Skeletal muscle tissue (tissue), 4 donors: ENCODE measurements around the gene KIAA0513. TPM values are rescaled to one million over a fixed set of nuclear protein-coding genes. Genes with fewer than 3 reads are reported as not detected.

Source experiments
- H3K27ac ChIP-seq: one replicate; pipeline ENCODE4 v1.7.0; 2013; ENCODE audit warnings: mild to moderate bottlenecking, low read depth, low read length, inconsistent platforms
- H3K27me3 ChIP-seq, 3 donors: one replicate each; pipeline ENCODE4 v1.7.0; 2013; ENCODE audit warnings: low read length in 3 of 3; ENCODE audit not compliant: control insufficient read depth in 3 of 3, insufficient read depth in 3 of 3
- H3K36me3 ChIP-seq, 3 donors: one replicate each; pipeline ENCODE4 v1.7.0; 2013; ENCODE audit warnings: low read length in 3 of 3; ENCODE audit not compliant: control insufficient read depth in 3 of 3, insufficient read depth in 3 of 3
- H3K4me1 ChIP-seq, 3 donors: one replicate each; pipeline ENCODE4 v1.7.0; 2013; ENCODE audit warnings: low read length in 3 of 3, mild to moderate bottlenecking in 3 of 3; ENCODE audit not compliant: control insufficient read depth in 3 of 3, insufficient read depth in 3 of 3
- H3K4me3 ChIP-seq, 3 donors: one replicate each; pipeline ENCODE4 v1.7.0; 2013; ENCODE audit warnings: low read length in 3 of 3
- H3K9ac ChIP-seq, 3 donors: one replicate each; pipeline ENCODE4 v1.7.0; 2013; ENCODE audit warnings: low read length in 3 of 3, mild to moderate bottlenecking in 3 of 3, moderate library complexity in 2 of 3, low read depth in 1 of 3
- H3K9me3 ChIP-seq, 3 donors: one replicate each; pipeline ENCODE4 v1.7.0; 2013; ENCODE audit warnings: low read length in 3 of 3; ENCODE audit not compliant: control insufficient read depth in 3 of 3
- total RNA-seq: library from RNA; depleted of rRNA; stranded (reverse); fragments of >200 nt; gene quantifications from one replicate; pipeline ENCODE4 v1.2.3, GENCODE V29; 2014
- donor health status: Osteomylitis.

Gene KIAA0513
- total RNA-seq, 1 donor from 2014 or later, result 5.7 TPM

GRCh38 chr16:85055493-85056210 is 28.1 kb downstream of the KIAA0513 start:
- peak overlapping the region; percentile 54 for H3K27ac ChIP-seq
- H3K9me3 ChIP-seq, result no peaks in the 10 kb centered on the region
- no peaks in the 10 kb centered on the region for H3K27me3 ChIP-seq
- H3K4me3 ChIP-seq, result peak overlapping the region; percentile 46 to 55 (median 50)
- peaks cover 10 to 16% (median 11%) of the 10 kb centered on the region in 3 donors for H3K4me1 ChIP-seq
- H3K36me3 ChIP-seq, result no peaks in the 10 kb centered on the region
- H3K9ac ChIP-seq, result peak overlapping the region; percentile 38 to 57 (median 54)

DNA sequence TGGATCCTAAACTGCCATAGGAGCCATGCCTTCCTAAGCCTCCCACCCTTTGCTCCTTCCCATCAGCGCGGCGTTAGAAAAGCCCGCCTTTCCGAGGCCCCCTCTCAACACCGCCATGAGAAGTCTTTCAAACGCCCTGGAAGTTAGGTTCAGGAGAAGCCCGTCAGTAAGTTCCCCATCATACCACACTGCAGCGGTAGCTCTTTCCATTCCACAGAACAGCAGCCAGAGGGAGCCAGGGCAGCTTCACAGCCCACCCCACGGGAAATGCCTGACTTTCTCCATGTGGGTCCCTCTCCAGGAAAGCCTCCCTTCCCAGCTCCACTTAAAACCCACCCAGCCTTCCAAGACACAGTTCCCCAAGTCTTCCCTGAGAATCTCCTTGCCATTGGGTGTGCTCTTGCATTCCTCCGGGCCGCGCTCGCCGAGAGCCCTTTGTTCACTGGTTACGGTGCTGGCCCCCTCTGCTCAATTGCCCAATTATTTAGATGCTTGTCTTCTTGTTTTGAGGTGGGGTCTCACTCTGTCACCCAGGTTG is 28.7 kb downstream of the KIAA0513 start:
- peak overlapping the region; percentile 38 to 57 (median 54) for H3K9ac ChIP-seq
- H3K4me1 ChIP-seq, result peaks cover 9 to 14% (median 11%) of the 10 kb centered on the region in 3 donors
- peak overlapping the region; percentile 54 for H3K27ac ChIP-seq
- H3K9me3 ChIP-seq, result no peaks in the 10 kb centered on the region
- H3K4me3 ChIP-seq, result peak overlapping the region; percentile 46 to 55 (median 50)
- no peaks in the 10 kb centered on the region for H3K27me3 ChIP-seq
- no peaks in the 10 kb centered on the region for H3K36me3 ChIP-seq

GRCh38 chr16:85057212-85057889 is 29.8 kb downstream of the KIAA0513 start:
- H3K9me3 ChIP-seq, result no peaks in the 10 kb centered on the region
- no peak overlapping the region for H3K4me3 ChIP-seq
- H3K27me3 ChIP-seq, result no peaks in the 10 kb centered on the region
- no peak overlapping the region for H3K9ac ChIP-seq
- H3K36me3 ChIP-seq, result no peaks in the 10 kb centered on the region
- peaks cover 9 to 14% (median 11%) of the 10 kb centered on the region in 3 donors for H3K4me1 ChIP-seq
- H3K27ac ChIP-seq, result no peak overlapping the region

- Histone ChIP-seq H3K27ac (no peak overlapping the region), H3K4me1 (peaks cover 9 to 14% (median 11%) of the 10 kb centered on the region in 3 donors)
Observed at GRCh38 chr16:85057948-85058347, 30.4 kb downstream of the KIAA0513 start.

DNA sequence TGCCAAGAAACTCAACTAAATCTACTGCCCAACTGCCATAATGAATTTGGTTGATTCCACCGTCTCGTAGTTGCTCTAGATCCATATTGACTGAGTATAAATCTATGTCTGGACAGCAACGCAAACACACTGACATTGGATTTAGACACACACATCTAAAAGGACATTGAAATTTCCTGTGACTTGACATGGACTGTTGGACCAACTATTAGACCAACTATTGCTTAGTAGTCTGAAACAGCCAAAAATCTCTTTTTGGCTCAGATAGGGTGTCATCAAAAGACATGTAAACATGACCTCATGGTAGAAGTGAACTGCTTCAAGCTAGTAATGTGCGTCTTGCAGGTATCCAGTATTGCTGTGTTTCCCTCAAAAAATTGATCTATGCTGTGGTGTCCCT is 31.3 kb downstream of the KIAA0513 start:
- Histone ChIP-seq H3K27me3 (no peaks in the 10 kb centered on the region), H3K9me3 (no peaks in the 10 kb centered on the region), H3K4me3 (no peak overlapping the region), H3K27ac (no peak overlapping the region), H3K9ac (no peak overlapping the region), H3K4me1 (peaks cover 9 to 14% (median 11%) of the 10 kb centered on the region in 3 donors), H3K36me3 (no peaks in the 10 kb centered on the region)

More at GRCh38 chr16:85057948-85058347, 30.4 kb downstream of the KIAA0513 start:
- Histone ChIP-seq H3K36me3 (no peaks in the 10 kb centered on the region), H3K9ac (no peak overlapping the region), H3K27me3 (no peaks in the 10 kb centered on the region), H3K9me3 (no peaks in the 10 kb centered on the region), H3K4me3 (no peak overlapping the region)

DNA sequence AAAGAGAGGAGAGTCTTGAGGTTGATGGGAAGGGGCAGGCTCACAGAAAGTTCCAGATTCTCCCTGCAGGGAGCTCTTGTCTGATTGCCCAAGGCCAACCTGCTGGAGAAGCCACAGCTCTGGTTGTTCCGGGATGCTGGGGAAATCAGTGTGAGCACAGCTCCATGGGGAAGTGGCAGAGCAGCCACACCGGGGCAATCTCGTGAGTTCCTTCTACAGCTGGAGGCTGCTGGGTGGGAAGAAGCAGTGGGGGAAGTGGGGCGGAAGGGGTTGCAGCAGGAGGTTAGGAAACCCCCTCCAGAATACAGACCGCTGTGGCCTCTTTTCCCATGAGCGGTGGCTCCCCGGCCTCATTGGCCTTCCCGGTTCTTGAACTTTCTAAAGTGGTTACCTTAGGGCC is 34.0 kb downstream of the KIAA0513 start:
- no peak overlapping the region for H3K27ac ChIP-seq
- no peak overlapping the region for H3K4me3 ChIP-seq

DNA sequence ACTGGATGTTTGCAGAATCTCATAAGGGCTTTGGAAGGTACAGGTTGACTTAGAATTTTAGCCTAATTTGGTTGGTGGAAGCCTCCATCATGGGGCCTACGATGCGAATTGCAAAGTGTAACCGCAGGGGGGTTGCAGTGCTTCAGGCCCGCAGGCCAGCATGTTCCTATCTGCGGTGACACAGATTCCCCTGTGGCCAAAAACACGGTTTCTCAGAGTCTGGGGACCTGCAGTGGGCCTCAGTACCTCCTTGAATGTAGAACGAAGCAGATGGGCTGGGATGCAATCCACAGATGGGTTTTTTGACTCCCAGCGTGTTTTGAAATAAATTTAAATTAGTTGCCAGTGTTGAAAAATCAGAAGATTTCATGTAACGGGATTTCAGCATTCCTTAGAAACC is 34.7 kb downstream of the KIAA0513 start:
- no peak overlapping the region for H3K4me3 ChIP-seq
- no peak overlapping the region for H3K27ac ChIP-seq

More for the DNA sequence above, 34.0 kb downstream of the KIAA0513 start:
- Histone ChIP-seq H3K4me1 (peaks cover 0 to under 1% (median 0%) of the 10 kb centered on the region in 3 donors), H3K9ac (no peak overlapping the region), H3K9me3 (no peaks in the 10 kb centered on the region), H3K27me3 (no peaks in the 10 kb centered on the region), H3K36me3 (no peaks in the 10 kb centered on the region)

DNA sequence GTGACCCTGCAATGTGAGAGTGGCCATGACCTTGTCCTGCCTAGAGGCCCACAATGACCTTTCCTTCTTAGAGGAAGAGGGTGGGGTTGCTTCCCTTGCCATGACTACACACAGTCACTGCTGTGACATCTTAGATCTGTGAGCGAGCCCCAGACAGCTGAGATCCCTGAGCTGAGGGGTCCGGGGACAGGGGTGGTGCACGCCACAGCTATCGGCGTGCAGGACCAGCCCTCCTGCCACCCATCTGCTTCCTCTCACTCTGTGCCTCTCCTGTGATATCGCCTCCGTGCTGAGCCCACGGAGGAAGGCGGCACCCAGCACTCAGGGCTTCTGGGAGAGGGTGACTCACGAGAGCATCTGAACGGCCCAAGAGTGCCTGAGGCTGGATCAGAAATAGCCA is 35.2 kb downstream of the KIAA0513 start:
- H3K4me1 ChIP-seq, result no peaks in the 10 kb centered on the region

More for the DNA sequence above, 34.7 kb downstream of the KIAA0513 start:
- Histone ChIP-seq H3K4me1 (no peaks in the 10 kb centered on the region), H3K27me3 (no peaks in the 10 kb centered on the region), H3K36me3 (peaks cover 0 to 5% (median 0%) of the 10 kb centered on the region in 3 donors), H3K9ac (no peak overlapping the region), H3K9me3 (no peaks in the 10 kb centered on the region)

DNA sequence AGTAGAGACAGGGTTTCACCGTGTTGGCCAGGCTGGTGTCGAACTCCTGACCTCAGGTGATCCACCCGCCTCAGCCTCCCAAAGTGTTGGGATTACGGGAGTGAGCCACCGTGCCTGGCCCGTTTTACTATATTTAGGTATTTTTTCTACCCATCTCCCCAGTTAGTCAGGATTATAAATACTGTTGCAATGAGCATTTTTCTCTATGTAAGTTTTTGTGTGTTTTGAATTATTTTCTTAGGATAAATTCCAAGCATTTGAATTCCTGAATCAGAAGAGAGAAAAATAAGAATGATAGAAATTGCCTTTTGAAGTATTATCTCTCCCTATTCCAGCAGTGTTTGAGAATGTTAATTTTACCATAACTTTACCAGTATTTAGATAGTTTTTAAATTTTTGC is 36.6 kb downstream of the KIAA0513 start:
- Histone ChIP-seq H3K27ac (no peak overlapping the region), H3K36me3 (peaks cover 0 to 7% (median 2%) of the 10 kb centered on the region in 3 donors), H3K9me3 (no peaks in the 10 kb centered on the region), H3K4me3 (no peak overlapping the region), H3K9ac (no peak overlapping the region), H3K27me3 (no peaks in the 10 kb centered on the region), H3K4me1 (no peaks in the 10 kb centered on the region)

More for the DNA sequence above, 35.2 kb downstream of the KIAA0513 start:
- Histone ChIP-seq H3K27me3 (no peaks in the 10 kb centered on the region), H3K9ac (no peak overlapping the region), H3K36me3 (peaks cover 0 to 7% (median 0%) of the 10 kb centered on the region in 3 donors), H3K4me3 (no peak overlapping the region), H3K27ac (no peak overlapping the region), H3K9me3 (no peaks in the 10 kb centered on the region)

DNA sequence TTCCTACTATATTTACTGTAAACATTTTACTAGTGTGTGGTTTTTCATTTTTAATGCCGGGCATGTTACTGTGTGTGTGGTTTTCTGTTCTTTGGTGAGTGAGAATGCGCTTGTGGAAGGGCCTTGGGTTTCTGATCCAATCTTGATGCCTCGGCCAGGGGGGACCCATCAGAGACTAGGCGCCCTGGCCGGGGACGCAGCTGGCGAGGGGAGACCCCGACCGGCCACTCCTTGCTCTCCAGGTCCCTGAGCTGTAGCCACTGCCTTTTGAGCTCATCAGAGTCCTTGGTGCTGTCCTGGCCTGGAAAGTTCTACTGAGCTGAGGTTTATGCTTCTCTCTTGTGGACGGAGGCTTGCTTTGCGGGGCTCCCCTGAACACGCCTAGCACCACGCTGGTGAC is 37.5 kb downstream of the KIAA0513 start:
- H3K27ac ChIP-seq, result no peak overlapping the region
- no peaks in the 10 kb centered on the region for H3K9me3 ChIP-seq
- no peak overlapping the region for H3K4me3 ChIP-seq
- H3K4me1 ChIP-seq, result no peaks in the 10 kb centered on the region
- no peaks in the 10 kb centered on the region for H3K27me3 ChIP-seq
- no peak overlapping the region for H3K9ac ChIP-seq
- H3K36me3 ChIP-seq, result peaks cover 0 to 10% (median 4%) of the 10 kb centered on the region in 3 donors
